OCI-LY3 (cell line): ENCODE data around the gene FAF2.

Source experiments
- H2AFZ ChIP-seq: fragments of 200-600, 300-600 bp; shearing (Covaris generic); 2 replicates; pipeline ENCODE4 v1.6.0; 2014; ENCODE audit warnings: antibody characterized with exemption, low read depth, low read length
- H3K27ac ChIP-seq: fragments of 200-600, 300-600 bp; sonication (generic); 2 replicates; pipeline ENCODE4 v1.5.1; 2014; ENCODE audit warnings: mild to moderate bottlenecking, low read length, moderate library complexity, mixed read lengths
- H3K27me3 ChIP-seq: fragments of 200-600, 300-600 bp; sonication (generic); 2 replicates; pipeline ENCODE4 v1.6.1; 2014; ENCODE audit warnings: low read depth, low read length, mixed read lengths
- H3K36me3 ChIP-seq: fragments of 200-600, 300-600 bp; sonication (generic); replicated peaks from 2 replicates; pipeline ENCODE3; 2014; ENCODE audit warnings: low read depth, low read length, mixed read lengths
- H3K4me1 ChIP-seq: fragments of 300-600, 200-600 bp; sonication (generic); 2 replicates; pipeline ENCODE4 v1.6.1; 2014; ENCODE audit warnings: low read length, mixed read lengths
- H3K4me2 ChIP-seq: fragments of 200-600, 300-600 bp; sonication (generic); 2 replicates; pipeline ENCODE4 v1.6.1; 2014; ENCODE audit warnings: low read length, mixed read lengths
- H3K4me3 ChIP-seq: fragments of 300-600, 200-600 bp; sonication (generic); 2 replicates; pipeline ENCODE4 v1.5.1; 2014; ENCODE audit warnings: antibody characterized with exemption, mild to moderate bottlenecking, low read length, moderate library complexity
- H3K79me2 ChIP-seq: fragments of 300-600, 200-600 bp; shearing (Covaris generic); 2 replicates; pipeline ENCODE4 v1.6.1; 2014; ENCODE audit warnings: mild to moderate bottlenecking, low read length, mixed read lengths
- H3K9ac ChIP-seq: fragments of 300-600, 200-600 bp; shearing (Covaris generic); 2 replicates; pipeline ENCODE4 v1.6.0; 2014; ENCODE audit warnings: mild to moderate bottlenecking, low read length, moderate library complexity
- H3K9me3 ChIP-seq: fragments of 200-600, 300-600 bp; shearing (Covaris generic); 2 replicates; pipeline ENCODE4 v1.6.1; 2014; ENCODE audit warnings: low read length, mixed read lengths; ENCODE audit not compliant: insufficient read depth
- H4K20me1 ChIP-seq: fragments of 200-600, 300-600 bp; sonication (generic); 2 replicates; pipeline ENCODE4 v1.6.1; 2016; ENCODE audit warnings: low read length, mixed read lengths; ENCODE audit not compliant: insufficient read depth
- CTCF ChIP-seq: fragments of 200-600, 300-600 bp; sonication (generic); IDR thresholded peaks from 2 replicates; pipeline ENCODE4 v1.5.1; 2014; ENCODE audit warnings: antibody characterized with exemption, low read length, low read depth
- EZH2phosphoT487 ChIP-seq: fragments of 200-600 bp; shearing (Covaris generic); IDR thresholded peaks from 2 replicates; pipeline ENCODE4 v1.6.1; 2018; ENCODE audit warnings: antibody characterized with exemption, mixed run types, low read depth

Gene FAF2

GRCh38 chr5:176529116-176529740 lies 81.0 kb downstream of the FAF2 start:
- Histone ChIP-seq H3K9ac (no peak overlapping the region), H2AFZ (no peak overlapping the region), H3K4me3 (no peak overlapping the region), H3K9me3 (no peaks in the 10 kb centered on the region), H3K4me2 (no peak overlapping the region), H3K27me3 (no peaks in the 10 kb centered on the region), H3K79me2 (peaks cover 27% of the 10 kb centered on the region), H3K36me3 (peaks cover 35% of the 10 kb centered on the region), H4K20me1 (peaks cover 26% of the 10 kb centered on the region), H3K27ac (no peak overlapping the region), H3K4me1 (peaks cover 9% of the 10 kb centered on the region)
- TF ChIP-seq EZH2phosphoT487 (no peak), CTCF (no peak)

GRCh38 chr5:176529741-176530141 lies 81.6 kb downstream of the FAF2 start:
- peaks cover 32% of the 10 kb centered on the region for H3K79me2 ChIP-seq
- H3K9ac ChIP-seq: no peak overlapping the region
- no peak overlapping the region for H3K4me3 ChIP-seq
- TF ChIP-seq CTCF: no peak
- H3K9me3 ChIP-seq: no peaks in the 10 kb centered on the region
- H3K36me3 ChIP-seq: peaks cover 38% of the 10 kb centered on the region
- no peaks in the 10 kb centered on the region for H3K27me3 ChIP-seq
- no peak overlapping the region for H2AFZ ChIP-seq
- no peak overlapping the region for H3K27ac ChIP-seq
- peaks cover 14% of the 10 kb centered on the region for H3K4me1 ChIP-seq
- H4K20me1 ChIP-seq: peaks cover 31% of the 10 kb centered on the region
- H3K4me2 ChIP-seq: no peak overlapping the region

GRCh38 chr5:176530393-176530982 lies 82.3 kb downstream of the FAF2 start:
- H4K20me1 ChIP-seq: peaks cover 37% of the 10 kb centered on the region
- H3K4me2 ChIP-seq: no peak overlapping the region
- H3K27me3 ChIP-seq: no peaks in the 10 kb centered on the region
- H3K4me1 ChIP-seq: peaks cover 22% of the 10 kb centered on the region
- H3K79me2 ChIP-seq: peaks cover 40% of the 10 kb centered on the region
- no peak overlapping the region for H3K27ac ChIP-seq
- TF ChIP-seq EZH2phosphoT487 (no peak), CTCF (no peak)
- no peaks in the 10 kb centered on the region for H3K9me3 ChIP-seq
- no peak overlapping the region for H2AFZ ChIP-seq
- peaks cover 44% of the 10 kb centered on the region for H3K36me3 ChIP-seq
- no peak overlapping the region for H3K9ac ChIP-seq
- H3K4me3 ChIP-seq: no peak overlapping the region

GRCh38 chr5:176530983-176531901 lies 83.1 kb downstream of the FAF2 start:
- H3K9me3 ChIP-seq: no peaks in the 10 kb centered on the region
- peaks cover 44% of the 10 kb centered on the region for H3K36me3 ChIP-seq
- H3K27ac ChIP-seq: no peak overlapping the region
- no peak overlapping the region for H3K4me2 ChIP-seq
- H3K79me2 ChIP-seq: peaks cover 47% of the 10 kb centered on the region
- H4K20me1 ChIP-seq: peaks cover 37% of the 10 kb centered on the region
- H2AFZ ChIP-seq: no peak overlapping the region
- TF ChIP-seq EZH2phosphoT487 (no peak), CTCF (no peak)
- H3K9ac ChIP-seq: no peak overlapping the region
- H3K4me3 ChIP-seq: no peak overlapping the region
- peaks cover 23% of the 10 kb centered on the region for H3K4me1 ChIP-seq
- H3K27me3 ChIP-seq: no peaks in the 10 kb centered on the region
